ENCODE data around the gene TUBB1.

Gene TUBB1

GRCh38 chr20:59042151-59042795 lies 23.0 kb downstream of the TUBB1 start, which contains the start of gene PRELID3B:
Gene PRELID3B, minus strand, starts transcription at chr20:59042786. Its CDS starts 56 bp downstream, at chr20:59042730.
- no peak for DNase-seq (ENCODE audit: low read depth, low spot score)

GRCh38 chr20:59042796-59043631 lies 23.8 kb downstream of the TUBB1 start:
- peak; percentile 78 for DNase-seq (ENCODE audit: low read depth, low spot score)

- DNase-seq (ENCODE audit: low read depth, low spot score): no peak
Observed at GRCh38 chr20:59043698-59044097, 24.5 kb downstream of the TUBB1 start.

- DNase-seq (ENCODE audit: low read depth, low spot score): no peak
Observed at GRCh38 chr20:59044295-59044694, 25.1 kb downstream of the TUBB1 start.

- no peak for DNase-seq (ENCODE audit: low read depth, low spot score)
Observed at GRCh38 chr20:59044796-59045195, 25.6 kb downstream of the TUBB1 start.

- no peak for DNase-seq (ENCODE audit: low read depth, low spot score)
Observed at GRCh38 chr20:59046862-59047261, 27.6 kb downstream of the TUBB1 start.

GRCh38 chr20:59047938-59048680 lies 28.9 kb downstream of the TUBB1 start:
- no peak for DNase-seq (ENCODE audit: low read depth, low spot score)

GRCh38 chr20:59048681-59049030 lies 29.4 kb downstream of the TUBB1 start:
- no peak for DNase-seq (ENCODE audit: low read depth, low spot score)

GRCh38 chr20:59050437-59050836 lies 31.2 kb downstream of the TUBB1 start:
- no peak for DNase-seq (ENCODE audit: low read depth, low spot score)

- no peak for DNase-seq (ENCODE audit: low read depth, low spot score)
Observed at GRCh38 chr20:59051666-59052185, 32.5 kb downstream of the TUBB1 start.

- no peak for DNase-seq (ENCODE audit: low read depth, low spot score)
Observed at GRCh38 chr20:59055302-59055701, 36.1 kb downstream of the TUBB1 start.

- no peak for DNase-seq (ENCODE audit: low read depth, low spot score)
Observed at GRCh38 chr20:59062081-59062480, 42.9 kb downstream of the TUBB1 start.

GRCh38 chr20:59063358-59064213 lies 44.4 kb downstream of the TUBB1 start:
- no peak for DNase-seq (ENCODE audit: low read depth, low spot score)

GRCh38 chr20:59064214-59064722 lies 45.0 kb downstream of the TUBB1 start:
- DNase-seq (ENCODE audit: low read depth, low spot score): no peak

GRCh38 chr20:59068534-59068933 lies 49.3 kb downstream of the TUBB1 start:
- no peak for DNase-seq (ENCODE audit: low read depth, low spot score)

GRCh38 chr20:59069026-59069425 lies 49.8 kb downstream of the TUBB1 start:
- no peak for DNase-seq (ENCODE audit: low read depth, low spot score)

- DNase-seq (ENCODE audit: low read depth, low spot score): no peak
Observed at GRCh38 chr20:59071216-59071615, 52.0 kb downstream of the TUBB1 start.

- DNase-seq (ENCODE audit: low read depth, low spot score): no peak
Observed at GRCh38 chr20:59073582-59073981, 54.4 kb downstream of the TUBB1 start.

GRCh38 chr20:59074456-59074855 lies 55.2 kb downstream of the TUBB1 start:
- DNase-seq (ENCODE audit: low read depth, low spot score): no peak

- DNase-seq (ENCODE audit: low read depth, low spot score): no peak
Observed at GRCh38 chr20:59075934-59076508, 56.8 kb downstream of the TUBB1 start.

Data from smooth muscle cell of the brain vasculature (primary cell).